Activated CD8-positive, alpha-beta memory T cell treated with anti-CD3 and anti-CD28 coated beads for 24 hours (primary cell): ENCODE results near the gene PPP1R15B.

Experiments used
- DNase-seq: peaks from one replicate; pipeline ENCODE4 v3.0.0-alpha.2; 2020

The PPP1R15B gene

DNA sequence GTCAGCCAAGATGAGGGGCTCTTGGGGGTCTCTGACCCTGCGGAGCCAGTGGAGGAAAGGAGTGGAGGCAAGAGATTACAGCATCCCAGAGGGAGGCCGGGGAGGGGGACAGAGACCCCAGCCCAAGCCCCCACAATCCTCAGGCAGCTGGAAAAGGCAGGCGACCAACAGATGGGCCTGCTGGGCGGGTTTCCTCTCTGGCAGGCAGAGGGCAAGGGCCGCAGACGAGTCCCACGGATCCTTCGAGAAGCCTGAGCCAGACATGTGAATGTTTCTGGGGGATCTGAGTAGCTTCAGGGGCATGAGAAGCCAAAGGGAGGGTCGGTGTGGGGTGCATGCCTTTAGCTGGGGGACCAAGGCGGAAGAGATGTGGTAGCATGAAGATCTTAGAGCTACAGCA lies 49.8 kb downstream of the PPP1R15B start:
- DNase-seq, result no peak

DNA sequence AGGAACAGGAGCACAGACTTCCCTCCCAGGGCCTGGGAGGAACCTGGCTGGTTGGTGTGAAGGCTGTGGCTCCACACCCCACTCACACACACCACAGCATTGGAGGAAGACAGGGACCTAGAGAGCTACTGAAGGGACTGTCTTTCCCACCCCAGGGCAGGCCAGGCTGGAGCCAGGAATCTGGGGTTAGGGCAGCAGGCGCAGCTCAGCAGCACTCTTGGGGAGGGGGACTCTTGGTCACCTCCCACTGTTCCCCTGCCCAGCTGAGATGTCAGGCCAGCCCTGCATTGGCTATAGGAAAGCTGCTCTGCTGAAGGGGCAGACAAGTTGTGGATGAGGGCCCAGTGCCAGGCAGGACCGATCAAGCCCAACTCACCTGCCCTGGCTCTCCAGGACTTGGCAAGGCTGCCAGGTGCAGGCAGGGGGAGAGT lies 50.3 kb downstream of the PPP1R15B start:
- DNase-seq, result no peak

DNA sequence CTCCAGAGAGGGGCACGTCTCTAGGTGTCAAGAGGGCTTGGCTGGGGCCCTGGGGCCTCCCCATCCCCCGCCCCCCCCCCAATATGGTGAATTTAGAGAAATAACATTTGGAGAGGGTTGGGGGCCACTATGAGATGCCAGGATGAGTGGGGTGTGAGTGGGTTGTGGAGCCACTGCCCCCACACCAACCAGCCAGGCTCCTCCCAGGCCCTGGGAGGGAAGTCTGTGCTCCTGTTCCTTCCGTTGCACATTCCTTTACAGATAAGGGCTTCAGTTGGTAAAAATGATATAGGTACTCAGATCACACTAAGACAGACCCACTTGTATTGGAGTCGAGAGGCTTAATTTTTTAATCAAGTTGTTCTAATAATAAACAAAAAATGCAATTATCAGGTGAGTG lies 51.3 kb downstream of the PPP1R15B start:
- no peak for DNase-seq

DNA sequence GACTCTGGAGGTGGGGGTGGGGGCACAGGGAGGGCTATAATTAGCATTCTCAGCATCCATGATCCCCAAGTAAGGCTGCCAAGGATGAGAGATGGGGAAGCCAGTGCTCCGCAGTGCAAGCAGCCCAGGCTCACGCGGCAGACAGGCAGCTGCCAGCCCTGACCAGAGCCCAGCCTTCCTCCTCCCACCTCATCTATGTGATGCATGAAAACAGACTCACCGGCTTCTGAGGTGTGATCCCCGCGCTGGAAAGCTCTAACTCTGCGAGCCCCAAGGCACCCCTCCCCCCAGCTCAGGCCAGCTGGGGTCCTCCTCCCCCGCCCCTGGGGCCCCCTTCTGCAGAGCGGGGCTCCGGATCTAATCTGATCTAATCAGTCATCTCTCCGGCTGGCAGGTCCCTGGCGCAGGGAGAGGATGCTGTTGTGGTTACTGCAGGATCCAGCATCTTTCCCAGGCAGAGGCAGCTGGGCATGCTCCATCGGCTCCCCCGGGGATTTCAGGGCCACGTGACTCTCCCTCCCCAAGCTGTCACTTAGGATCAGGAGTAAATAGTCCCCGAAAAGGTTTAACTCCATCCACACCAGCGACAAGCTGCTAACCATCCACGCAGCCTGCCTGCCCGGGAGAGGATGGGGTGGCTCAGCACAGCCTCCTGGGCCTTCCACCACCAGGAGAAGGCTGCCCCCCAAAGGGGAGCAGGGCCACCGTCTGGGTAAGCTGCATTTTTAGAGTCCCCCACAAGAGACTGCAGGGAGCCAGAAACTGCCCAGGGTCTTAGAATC lies 52.0 kb downstream of the PPP1R15B start, which contains the start of gene PLEKHA6:
PLEKHA6 (minus strand) TSS at position 456 of the 782 bp plus-strand sequence. CDS start 86,202 bp downstream, outside the sequence.
- DNase-seq, result no peak

DNA sequence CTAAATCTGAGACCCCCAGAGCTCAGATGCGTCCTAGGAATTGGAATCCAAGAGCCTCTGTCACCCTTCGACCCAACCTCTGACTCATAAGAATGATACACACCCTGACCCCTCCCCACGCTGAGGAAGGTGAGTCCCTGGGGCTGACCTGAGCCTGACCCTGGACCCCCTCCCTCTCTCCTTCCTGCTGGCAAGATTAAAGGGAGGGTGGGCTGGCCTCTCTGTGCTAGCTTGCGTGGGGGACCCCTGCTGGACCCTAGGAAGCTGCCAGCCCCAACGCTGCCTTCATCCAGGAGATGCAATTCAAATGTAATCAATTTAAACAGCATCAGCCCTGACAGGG lies 52.5 kb downstream of the PPP1R15B start:
- no peak for DNase-seq

DNA sequence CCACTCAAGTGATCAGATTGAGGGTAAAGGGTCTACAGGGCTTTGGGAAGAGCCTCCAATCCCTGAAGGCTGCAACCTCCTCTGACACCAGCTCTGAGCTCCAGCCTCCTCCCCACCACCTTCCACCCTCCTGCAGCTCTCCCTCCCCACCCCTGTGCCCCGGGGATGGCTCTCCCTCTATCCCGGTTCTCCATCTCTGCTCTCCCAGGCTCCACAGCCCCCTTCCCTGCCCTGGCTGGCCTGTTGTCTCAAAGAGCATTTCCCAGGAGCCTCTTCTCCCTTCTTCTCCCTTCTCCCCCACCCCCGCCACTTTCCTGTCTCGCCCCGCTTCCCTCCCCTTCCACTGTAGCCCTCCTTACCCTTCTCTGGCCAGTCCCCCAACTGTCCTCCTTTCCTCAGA lies 53.0 kb downstream of the PPP1R15B start:
- DNase-seq, result no peak

DNA sequence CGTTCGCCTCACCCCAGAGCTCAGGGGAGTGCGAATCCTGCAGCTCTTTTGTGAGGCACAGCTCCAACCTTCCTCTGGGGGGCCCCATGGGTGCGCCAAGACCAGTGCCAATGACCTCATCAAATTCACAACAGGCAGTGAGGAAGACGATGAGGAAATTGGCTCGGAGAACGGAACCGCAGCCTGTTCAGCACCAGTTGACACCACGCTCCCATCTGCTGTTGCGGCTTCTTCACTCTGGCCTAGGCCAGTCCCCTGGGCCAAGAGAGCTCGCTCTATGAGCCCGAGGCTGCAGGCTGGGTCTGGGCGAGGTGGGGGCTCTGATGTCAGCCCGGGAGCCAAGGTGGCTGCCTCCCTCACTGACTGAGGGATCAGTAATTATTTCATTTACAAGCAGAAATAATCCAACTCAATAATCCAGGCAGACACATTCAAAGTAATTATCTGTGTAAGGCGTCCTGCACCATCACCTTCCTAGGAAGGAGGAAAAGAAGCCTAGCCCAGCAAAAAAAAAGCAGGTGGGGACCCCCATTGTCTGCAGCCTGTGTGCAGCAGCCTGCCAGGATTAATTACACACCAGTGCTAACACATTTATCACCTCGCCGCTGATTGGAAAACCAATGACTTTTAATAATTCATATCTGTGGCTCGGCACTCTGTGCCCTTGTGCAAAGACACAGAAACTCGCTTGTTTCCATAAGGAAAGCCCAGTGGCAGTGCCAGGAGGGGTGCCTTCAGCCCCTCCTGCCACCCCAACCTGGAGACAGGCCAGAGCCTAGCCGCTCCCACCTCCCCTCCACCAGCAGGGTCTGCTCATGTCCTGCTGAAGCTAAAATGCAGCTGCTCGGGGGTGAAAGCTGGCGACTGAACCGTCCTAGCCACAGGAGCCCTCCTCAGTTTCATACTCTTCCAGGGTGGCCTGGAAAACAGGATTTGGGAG lies 53.8 kb downstream of the PPP1R15B start:
- DNase-seq, result no peak

DNA sequence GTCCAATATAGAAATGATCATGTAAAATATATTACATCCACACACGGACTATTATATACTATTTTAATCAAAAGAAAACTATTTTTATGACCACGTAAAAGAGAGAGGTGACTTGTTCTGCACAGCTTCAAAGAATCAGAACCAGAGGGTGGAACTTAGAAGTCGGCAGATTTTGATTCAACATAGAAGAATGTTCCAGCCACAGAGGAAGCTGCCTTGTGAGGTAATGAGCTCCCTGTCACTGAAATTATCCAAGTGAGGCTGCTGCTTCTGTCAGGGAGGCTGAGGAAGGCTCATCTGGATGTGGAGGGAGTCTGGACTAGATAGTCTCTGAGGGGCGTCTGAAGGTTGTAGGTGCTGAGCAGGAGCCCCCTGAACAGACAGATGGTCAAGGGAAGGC lies 54.6 kb downstream of the PPP1R15B start:
- no peak for DNase-seq

DNA sequence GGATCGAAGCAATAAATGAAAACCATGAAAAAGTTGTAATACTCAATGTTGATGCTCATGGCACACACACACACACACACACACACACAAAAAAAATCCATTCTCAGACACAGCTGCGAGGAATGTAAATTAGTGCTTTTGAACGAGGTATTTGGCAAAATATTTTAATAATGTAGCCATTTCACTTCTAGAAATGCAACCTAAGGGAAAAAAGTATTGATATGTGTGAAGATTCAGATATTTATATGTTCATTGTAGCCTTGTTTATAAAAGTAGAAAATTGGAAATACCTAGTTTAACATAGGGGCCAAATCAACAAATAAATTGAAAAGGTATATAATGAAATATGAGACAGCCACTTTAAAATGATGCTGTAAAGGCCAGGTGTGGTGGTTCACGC lies 55.7 kb downstream of the PPP1R15B start:
- no peak for DNase-seq

DNA sequence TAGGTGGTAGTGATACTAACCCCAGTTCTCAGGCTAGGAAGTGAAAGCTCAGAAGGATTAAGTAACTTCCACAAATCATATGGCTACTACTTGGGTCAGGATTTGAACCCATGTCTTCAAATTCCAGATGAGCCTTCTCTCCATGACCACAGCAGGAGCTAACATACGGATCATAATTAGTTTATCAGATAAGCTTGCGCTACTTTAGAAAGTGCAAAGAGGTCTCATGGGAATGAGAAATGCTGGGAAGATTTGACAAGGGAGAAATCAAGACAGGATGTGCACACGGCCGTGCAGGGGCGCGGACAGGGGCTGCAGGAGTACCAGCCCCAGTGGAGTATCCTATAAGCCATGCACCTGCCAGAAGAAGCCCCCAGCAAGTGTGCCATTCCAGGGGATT lies 57.0 kb downstream of the PPP1R15B start:
- no peak for DNase-seq
